GM19463 (cell line): ENCODE results near the gene PFN3.
"Not testable (repeated sequence)": the region's sequence is repeated elsewhere in the genome, so short reads cannot be mapped to it uniquely, and the experiment has no call there.

Experiments used
- ATAC-seq: cut with Tn5 transposase; IDR thresholded peaks from one replicate; pipeline ENCODE4 v1.9.1; 2021; ENCODE audit warnings: mild to moderate bottlenecking, moderate library complexity; ENCODE audit not compliant: unreplicated experiment

Gene PFN3

GRCh38 chr5:177361418-177362291 lies 38.8 kb downstream of the PFN3 start:
- no peak for ATAC-seq

DNA sequence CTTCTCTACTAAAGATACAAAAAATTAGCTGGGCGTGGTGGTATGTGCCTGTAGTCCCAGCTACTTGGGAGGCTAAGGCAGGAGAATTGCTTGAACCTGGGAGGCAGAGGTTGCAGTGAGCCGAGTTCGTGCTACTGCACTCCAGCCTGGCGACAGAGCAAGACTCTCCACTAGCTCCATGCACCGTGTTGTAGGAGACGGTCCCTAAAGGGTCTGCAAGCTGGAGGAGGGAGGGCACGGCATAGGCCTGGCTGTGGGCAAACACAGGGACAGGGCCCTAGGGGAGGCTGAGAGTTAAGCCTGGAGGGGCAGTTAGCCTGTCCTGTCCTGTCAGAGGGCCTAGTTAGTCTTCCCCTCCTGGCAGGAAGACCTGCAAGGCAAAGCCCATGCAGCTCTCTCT lies 39.7 kb downstream of the PFN3 start:
- ATAC-seq = not testable (repeated sequence)

- no peak for ATAC-seq
Observed at GRCh38 chr5:177359860-177360259, 40.6 kb downstream of the PFN3 start.

- ATAC-seq = no peak
Observed at GRCh38 chr5:177359451-177359851, 41.0 kb downstream of the PFN3 start.

DNA sequence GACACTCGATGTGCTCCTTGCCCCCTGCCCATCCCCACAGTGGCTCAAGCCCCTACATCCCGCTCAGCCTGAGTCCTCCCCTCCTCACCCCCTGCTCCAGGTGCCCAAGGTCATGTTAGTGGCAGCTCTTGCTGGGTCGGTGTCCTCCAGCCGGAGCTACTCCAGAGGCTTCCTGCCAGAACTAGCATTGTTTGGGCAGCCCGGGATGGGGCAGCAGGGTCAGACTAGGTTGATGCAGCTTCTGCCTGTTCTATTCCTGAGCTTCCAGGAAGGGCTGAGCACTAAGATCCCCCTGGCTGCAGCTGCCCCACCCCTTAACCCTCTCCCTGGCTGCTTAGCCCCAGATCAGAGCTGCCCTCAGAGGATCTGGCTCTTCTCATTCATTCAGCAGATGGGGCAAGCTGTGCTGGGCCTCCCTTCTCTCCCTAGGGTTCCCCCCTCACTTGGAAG lies 42.1 kb downstream of the PFN3 start:
- ATAC-seq = no peak

DNA sequence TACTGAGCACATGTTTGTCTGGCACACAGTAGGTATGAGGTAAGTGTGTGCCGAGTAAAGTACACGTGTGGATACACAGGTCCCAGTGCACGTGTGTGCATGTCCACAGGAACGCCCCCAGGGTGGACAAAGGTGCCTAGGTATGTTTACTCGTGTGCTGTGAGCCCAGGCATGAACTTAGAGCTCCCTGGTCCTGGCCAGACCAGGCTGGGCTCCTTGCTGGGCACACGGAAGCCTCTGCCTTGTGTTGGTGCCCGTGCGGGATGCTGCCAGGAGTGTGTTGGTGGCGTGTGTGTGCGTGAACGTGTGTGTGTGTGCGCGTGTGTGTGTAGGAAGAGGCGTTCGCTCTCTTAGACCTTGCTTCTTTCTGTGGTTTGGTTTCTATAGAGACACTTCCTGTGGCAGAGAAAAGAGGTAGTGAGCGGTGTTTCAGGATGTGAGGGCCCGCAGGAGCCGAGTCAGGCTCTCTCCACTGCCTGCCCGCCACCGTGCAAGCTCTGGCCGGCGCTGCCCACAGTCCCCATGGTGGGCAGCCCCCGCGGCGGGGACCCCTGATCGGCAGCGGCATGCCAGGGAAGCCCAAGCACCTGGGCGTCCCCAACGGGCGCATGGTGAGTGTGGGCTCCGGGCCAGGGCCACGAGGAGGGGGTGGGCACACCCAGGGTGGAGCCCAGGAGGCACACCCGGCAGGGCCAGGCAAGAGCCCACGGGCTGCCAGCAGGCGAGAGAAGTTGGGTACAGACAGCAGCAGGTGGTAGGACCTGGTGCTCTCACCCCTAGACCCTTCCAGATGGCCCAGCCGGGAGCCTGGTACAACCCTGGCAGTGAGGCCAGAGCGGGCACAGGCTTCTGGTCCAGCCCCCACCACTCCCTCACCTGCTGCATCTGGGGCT lies 42.8 kb downstream of the PFN3 start, which contains the start of gene RGS14:
TSS of gene RGS14 (plus strand) at position 466 of the 893 bp plus-strand sequence. CDS start at position 567, 101 bp downstream.
- peak; percentile 94 for ATAC-seq

DNA sequence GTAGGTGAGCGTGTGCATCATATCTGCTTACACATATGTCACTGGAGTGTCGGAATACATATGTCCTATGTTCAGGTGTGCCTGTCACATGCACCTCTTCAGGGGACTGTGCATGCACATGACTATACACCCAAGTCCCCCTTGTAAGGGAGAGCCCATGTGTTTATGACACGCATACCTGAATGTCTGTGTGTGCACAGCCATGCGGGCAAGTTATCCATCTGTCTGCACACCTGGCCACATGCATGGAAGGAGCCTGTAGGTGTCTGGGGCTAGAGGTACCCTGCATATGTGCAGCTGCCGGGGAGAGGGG lies 43.4 kb downstream of the PFN3 start:
- no peak for ATAC-seq

- no peak for ATAC-seq
Observed at GRCh38 chr5:177356746-177357145, 43.7 kb downstream of the PFN3 start.

GRCh38 chr5:177355868-177356168 lies 44.6 kb downstream of the PFN3 start:
- no peak for ATAC-seq

DNA sequence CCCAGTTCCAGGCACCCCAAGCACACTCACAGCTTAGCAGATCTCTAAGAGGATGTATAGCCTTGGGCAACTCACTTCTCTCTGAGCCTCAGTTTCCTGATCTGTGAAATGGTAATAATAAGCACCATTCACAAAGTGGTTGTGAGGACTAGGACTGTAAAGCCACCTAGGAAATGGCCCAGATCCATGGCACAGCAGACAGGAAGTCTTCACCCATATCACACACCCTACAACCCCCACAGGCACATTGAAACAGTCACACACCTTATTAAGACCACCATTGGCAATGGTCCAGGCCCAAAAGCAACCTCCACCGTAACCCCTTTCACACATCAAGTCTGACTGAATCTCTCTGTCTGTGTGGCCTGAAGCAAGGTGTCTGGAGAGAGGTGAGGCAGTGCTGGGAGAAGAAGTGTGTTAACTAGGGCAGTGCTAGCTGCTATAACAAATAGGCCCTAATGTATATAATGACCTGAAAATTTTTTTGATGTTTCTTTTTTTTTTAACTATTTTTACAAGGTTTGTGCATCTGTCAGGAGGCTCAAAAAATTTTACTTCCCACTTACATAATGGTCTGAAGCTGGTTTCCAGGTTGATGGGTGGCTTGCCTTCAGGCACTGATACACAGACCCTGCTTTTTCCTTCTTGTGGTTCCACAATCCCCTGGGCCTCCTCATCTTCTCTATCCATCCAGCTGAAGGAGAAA lies 45.1 kb downstream of the PFN3 start:
- no peak for ATAC-seq

DNA sequence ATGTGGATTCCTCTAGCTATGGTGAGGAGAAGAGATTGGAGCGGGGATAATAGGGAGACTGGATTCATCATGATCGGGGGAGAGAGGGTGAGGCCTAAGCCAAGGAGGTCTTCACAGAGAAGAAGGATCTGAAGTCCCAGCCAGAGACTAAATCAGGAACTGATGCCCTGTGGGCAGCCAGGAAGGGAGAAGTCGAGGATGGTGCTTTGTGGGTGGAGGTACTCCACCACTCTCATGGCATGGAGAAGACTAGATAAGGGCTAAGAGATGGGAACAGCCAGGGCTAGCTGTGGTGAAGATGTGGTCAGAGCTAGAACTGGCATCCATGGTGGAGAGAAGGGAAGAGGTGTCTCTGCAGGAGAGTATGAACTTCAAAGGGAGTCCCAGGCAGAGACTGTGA lies 45.8 kb downstream of the PFN3 start:
- ATAC-seq = no peak

GRCh38 chr5:177354256-177354655 lies 46.2 kb downstream of the PFN3 start:
- ATAC-seq = no peak

DNA sequence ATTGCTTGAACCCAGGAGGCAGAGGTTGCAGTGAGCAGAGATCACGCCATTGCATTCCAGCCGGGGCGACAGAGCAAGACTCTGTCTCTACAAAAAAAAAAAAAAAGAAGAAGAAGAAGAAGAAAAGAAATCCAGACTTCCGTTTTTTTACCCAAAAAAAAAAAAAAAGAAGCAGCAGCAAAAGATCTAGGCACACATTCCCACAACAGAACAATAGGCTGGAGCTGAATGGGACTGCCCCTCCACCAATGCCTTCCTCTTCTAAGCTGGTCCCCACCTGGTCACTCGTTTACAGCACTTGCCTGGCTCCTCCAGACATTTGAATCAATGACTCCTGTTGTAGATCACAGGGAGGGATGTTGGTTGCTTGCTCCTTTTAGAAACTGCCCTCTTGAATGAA lies 47.4 kb downstream of the PFN3 start:
- no peak for ATAC-seq

DNA sequence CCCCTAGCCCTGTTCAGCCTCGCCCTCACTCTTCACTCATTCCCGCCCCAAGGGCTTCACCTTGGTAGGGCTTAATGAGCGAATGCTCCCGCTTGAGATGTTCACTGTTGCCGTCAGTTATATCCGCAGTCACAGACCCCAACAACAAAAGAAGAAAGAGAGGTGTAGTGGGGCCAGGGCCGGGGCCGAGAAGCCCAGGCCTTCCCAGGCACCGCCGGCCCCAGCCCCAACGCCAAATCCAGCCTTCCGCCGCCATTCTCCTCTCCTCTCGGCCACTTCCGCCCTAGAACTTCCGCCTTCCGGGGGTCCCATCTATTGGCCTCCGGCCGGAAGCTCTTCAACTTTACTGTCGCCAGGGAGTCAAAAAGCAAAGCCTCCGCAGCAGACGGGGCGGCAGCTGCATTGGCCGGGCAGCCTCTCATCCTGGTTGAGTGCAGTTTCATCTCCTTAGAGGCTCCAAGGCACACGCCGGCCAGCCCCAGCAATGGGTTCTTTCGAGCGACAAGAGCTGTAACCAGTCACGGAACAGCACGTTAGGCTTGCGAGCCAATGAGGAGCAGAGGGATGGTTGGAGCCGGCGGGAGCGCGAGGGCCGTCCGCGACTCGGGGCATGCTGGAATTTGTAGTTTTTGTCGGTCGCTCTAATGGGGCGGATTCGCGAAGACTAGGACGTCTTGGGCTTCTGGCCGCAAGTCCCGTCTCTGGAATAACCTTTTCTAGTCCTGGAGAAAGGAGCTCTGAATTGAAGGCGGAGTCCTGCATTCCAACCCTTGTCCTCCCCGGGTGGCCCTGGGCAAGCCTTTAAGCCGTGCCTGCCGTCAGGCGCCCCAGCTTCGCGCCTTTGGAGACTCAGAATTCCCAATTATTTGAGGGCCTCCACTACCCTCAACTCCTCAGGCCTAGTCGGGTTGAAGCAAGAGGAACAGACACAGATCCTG lies 48.8 kb downstream of the PFN3 start, which contains the start of gene LMAN2:
TSS of gene LMAN2 (minus strand) at position 277 of the 938 bp plus-strand sequence. CDS start at position 256, 21 bp downstream.
- peak; percentile 96 for ATAC-seq

DNA sequence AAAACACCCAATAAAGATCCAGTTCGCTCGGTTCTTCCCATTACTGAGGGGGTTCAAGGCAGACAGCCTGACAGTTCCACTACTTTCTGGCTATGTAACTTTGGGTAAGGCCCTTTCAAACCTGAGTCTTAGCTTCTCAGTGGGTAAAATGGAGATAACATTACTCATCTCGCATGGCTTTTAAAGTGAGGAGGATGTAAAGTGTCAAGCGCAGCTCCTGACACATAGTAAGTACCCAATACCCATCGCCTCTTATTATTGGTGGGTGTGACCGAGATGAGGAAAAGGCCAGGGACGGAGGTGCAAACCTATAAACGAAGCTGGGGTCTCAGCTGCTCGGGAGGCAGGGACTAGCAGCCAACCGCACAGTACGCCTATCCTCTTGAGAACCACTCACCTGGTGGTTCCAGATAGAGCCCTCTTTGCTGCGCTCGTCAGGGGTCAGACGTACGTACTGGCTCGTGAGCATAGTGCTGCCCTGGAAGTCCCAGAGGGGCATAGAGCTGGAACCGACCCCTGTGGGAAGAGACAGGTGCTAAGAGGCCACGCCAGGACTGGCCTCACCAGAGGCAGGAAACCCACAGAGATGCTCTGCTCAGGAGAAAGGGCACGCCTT lies 49.6 kb downstream of the PFN3 start:
- ATAC-seq = no peak
